Keratinocyte (primary cell): ENCODE results near the gene NR3C2. TPM values are rescaled to one million over a fixed set of nuclear protein-coding genes. Genes with fewer than 3 reads are reported as not detected.

Experiments
- DNase-seq: peaks from one replicate; pipeline ENCODE4 v3.0.0-alpha.2; 2011; ENCODE audit warnings: low read depth, missing footprints, low spot score
- FAIRE-seq: peaks from 2 replicates; lab custom pipeline; 2011; peaks lifted over from hg19 to GRCh38; lab: Jason Lieb, UNC
- H2AFZ ChIP-seq: 2 replicates; pipeline ENCODE4 v1.6.0; 2012; ENCODE audit warnings: low read length, control low read depth, inconsistent platforms; ENCODE audit not compliant: control insufficient read depth
- H3K27ac ChIP-seq: 2 replicates; pipeline ENCODE4 v1.5.1; 2011; ENCODE audit warnings: low read length; ENCODE audit not compliant: control insufficient read depth, insufficient read depth
- H3K27me3 ChIP-seq: 3 replicates; pipeline ENCODE4 v1.6.0; 2011; ENCODE audit warnings: low read length; ENCODE audit not compliant: control insufficient read depth, insufficient read depth; ENCODE audit errors: extremely low read depth
- H3K36me3 ChIP-seq, 2 experiments: 2 replicates in 1 of 2; 3 replicates in 1 of 2; pipeline ENCODE4 v1.5.1; 2011; ENCODE audit warnings: low read length in 2 of 2, mild to moderate bottlenecking in 1 of 2; ENCODE audit not compliant: control insufficient read depth in 2 of 2, insufficient read depth in 2 of 2; ENCODE audit errors: extremely low read depth in 1 of 2
- H3K4me1 ChIP-seq: 3 replicates; pipeline ENCODE4 v1.5.1; 2011; ENCODE audit warnings: low read length; ENCODE audit not compliant: control insufficient read depth, insufficient read depth; ENCODE audit errors: extremely low read depth
- H3K4me2 ChIP-seq: 3 replicates; pipeline ENCODE4 v1.6.0; 2011; ENCODE audit warnings: low read depth, low read length; ENCODE audit not compliant: control insufficient read depth, insufficient read depth; ENCODE audit errors: extremely low read depth
- H3K4me3 ChIP-seq, 3 experiments: fragments of 200-600 bp in 1 of 3; sonication (generic) in 1 of 3; 2 replicates in 2 of 3; 3 replicates in 1 of 3; pipeline ENCODE4 v1.5.1; 2011 to 2016; ENCODE audit warnings: low read length in 3 of 3, mild to moderate bottlenecking in 3 of 3, control low read depth in 2 of 3, inconsistent platforms in 1 of 3, low read depth in 1 of 3, mixed read lengths in 1 of 3, mixed run types in 1 of 3, moderate library complexity in 1 of 3; ENCODE audit not compliant: control insufficient read depth in 2 of 3, insufficient read depth in 2 of 3; ENCODE audit errors: extremely low read depth in 1 of 3
- H3K79me2 ChIP-seq: 2 replicates; pipeline ENCODE4 v1.6.0; 2012; ENCODE audit warnings: low read length; ENCODE audit not compliant: control insufficient read depth, insufficient read depth
- H3K9ac ChIP-seq: 3 replicates; pipeline ENCODE4 v1.6.0; 2011; ENCODE audit warnings: low read length; ENCODE audit not compliant: control insufficient read depth, insufficient read depth; ENCODE audit errors: extremely low read depth
- H3K9me1 ChIP-seq: 3 replicates; pipeline ENCODE4 v1.6.0; 2011; ENCODE audit warnings: low read length; ENCODE audit not compliant: control insufficient read depth, insufficient read depth; ENCODE audit errors: extremely low read depth
- H3K9me3 ChIP-seq: 2 replicates; pipeline ENCODE4 v1.5.1; 2012; ENCODE audit warnings: low read depth, low read length; ENCODE audit not compliant: control insufficient read depth
- H4K20me1 ChIP-seq: 3 replicates; pipeline ENCODE4 v1.6.0; 2011; ENCODE audit warnings: low read length; ENCODE audit not compliant: control insufficient read depth, insufficient read depth; ENCODE audit errors: extremely low read depth
- CTCF ChIP-seq, 3 experiments: IDR thresholded peaks in 1 of 3; conservative IDR thresholded peaks in 1 of 3; optimal IDR thresholded peaks in 1 of 3; 2 replicates in 2 of 3; 3 replicates in 1 of 3; pipeline versions ENCODE3 to v1.5.1; 2011; ENCODE audit warnings: low read length in 3 of 3, mild to moderate bottlenecking in 3 of 3, moderate library complexity in 2 of 3, control low read depth in 1 of 3, inconsistent platforms in 1 of 3; ENCODE audit not compliant: insufficient read depth in 2 of 3; ENCODE audit errors: extremely low read depth in 1 of 3
- EZH2 ChIP-seq: IDR thresholded peaks from one replicate; pipeline ENCODE4 v1.6.1; 2012; ENCODE audit warnings: inconsistent platforms, mild to moderate bottlenecking, low read length, moderate library complexity
- dilution Hi-C: fragments of 300-500 bp; cut with MboI; formaldehyde crosslinking; loops from one replicate; pipeline ENCODE4 v1.7.0; 2020; ENCODE audit warnings: low sequenced_read_pairs; ENCODE audit not compliant: extremely low pct_ligation_motif_present
- polyA plus RNA-seq, 5 experiments: library from polyadenylated mRNA; depleted of rRNA in 3 of 5; stranded (reverse) in 3 of 5; stranded (forward) in 1 of 5; unstranded in 1 of 5; fragments of >200 nt; gene quantifications; 1 replicate in 1 of 5; 2 replicates in 3 of 5; 3 replicates in 1 of 5; pipeline versions ENCODE4 v1.2.1 to v1.2.3, GENCODE V29; 2011 to 2012; ENCODE audit warnings: missing spikeins in 2 of 5, low read depth in 1 of 5, low replicate concordance in 1 of 5

The NR3C2 gene
- polyA plus RNA-seq, 1 donor (not counting 4 experiments of a cell fraction or from before 2014, with no cell fraction given): 1.5 TPM

GRCh38 chr4:148367756-148368155 is 74.5 kb downstream of the NR3C2 start:
- H3K79me2 ChIP-seq: no peaks in the 10 kb centered on the region
- H4K20me1 ChIP-seq: no peaks in the 10 kb centered on the region
- TF ChIP-seq EZH2 (no peak), CTCF (optimal IDR thresholded peaks at IDR 0.05 in 1 of 3, IDR thresholded peaks at IDR 0.05 in 1 of 3, conservative IDR thresholded peaks at IDR 0.05 in 1 of 3; ENCODE audit: extremely low read depth in 1 of 3, insufficient read depth in 2 of 3, low read length in 3 of 3) (no peak)
- no peak for FAIRE-seq
- dilution Hi-C loops: no loop called here
- no peak overlapping the region for H2AFZ ChIP-seq
- H3K9me1 ChIP-seq: no peaks in the 10 kb centered on the region
- no peaks in the 10 kb centered on the region for H3K36me3 ChIP-seq
- H3K4me2 ChIP-seq: no peak overlapping the region
- no peak for DNase-seq
- no peak overlapping the region for H3K4me3 ChIP-seq
- no peaks in the 10 kb centered on the region for H3K4me1 ChIP-seq
- H3K27me3 ChIP-seq: no peaks in the 10 kb centered on the region
- no peak overlapping the region for H3K9ac ChIP-seq
- H3K9me3 ChIP-seq: no peaks in the 10 kb centered on the region
- H3K27ac ChIP-seq: no peak overlapping the region

- TF ChIP-seq EZH2 (no peak), CTCF (optimal IDR thresholded peaks at IDR 0.05 in 1 of 3, IDR thresholded peaks at IDR 0.05 in 1 of 3, conservative IDR thresholded peaks at IDR 0.05 in 1 of 3; ENCODE audit: extremely low read depth in 1 of 3, insufficient read depth in 2 of 3, low read length in 3 of 3) (no peak)
- Histone ChIP-seq H4K20me1 (no peaks in the 10 kb centered on the region), H3K4me3 (no peak overlapping the region), H3K9ac (no peak overlapping the region), H3K9me1 (no peaks in the 10 kb centered on the region), H2AFZ (no peak overlapping the region), H3K27ac (no peak overlapping the region), H3K9me3 (no peaks in the 10 kb centered on the region), H3K4me1 (no peaks in the 10 kb centered on the region), H3K79me2 (no peaks in the 10 kb centered on the region), H3K36me3 (no peaks in the 10 kb centered on the region), H3K4me2 (no peak overlapping the region), H3K27me3 (no peaks in the 10 kb centered on the region)
- DNase-seq: no peak
- no peak for FAIRE-seq
- dilution Hi-C loops: no loop called here
Observed at GRCh38 chr4:148366251-148366650, 76.0 kb downstream of the NR3C2 start.
